BLaER1 treated with 17β-estradiol and CSF1 and Interleukin-3, amounts not matched to agents 10 nM and 100 nM (cell line): ENCODE data around the gene STK39.

Source experiments
- H3K27ac ChIP-seq, 11 experiments: shearing (Covaris generic); formaldehyde crosslinking; 2 replicates each; pipeline ENCODE4 v1.8.1; 2022
- H3K27me3 ChIP-seq, 11 experiments: shearing (Covaris generic); formaldehyde crosslinking; 2 replicates each; pipeline ENCODE4 v1.8.1; 2022
- H3K36me3 ChIP-seq, 11 experiments: shearing (Covaris generic); formaldehyde crosslinking; 2 replicates each; pipeline ENCODE4 v1.8.1; 2022
- H3K4me1 ChIP-seq, 10 experiments: shearing (Covaris generic); formaldehyde crosslinking; 2 replicates each; pipeline ENCODE4 v1.8.1; 2022
- H3K4me2 ChIP-seq, 11 experiments: shearing (Covaris generic); formaldehyde crosslinking; 2 replicates each; pipeline ENCODE4 v1.8.1; 2022
- H3K4me3 ChIP-seq, 10 experiments: shearing (Covaris generic); formaldehyde crosslinking; 2 replicates each; pipeline ENCODE4 v1.8.1; 2022
- H3K9ac ChIP-seq, 11 experiments: shearing (Covaris generic); formaldehyde crosslinking; 2 replicates each; pipeline ENCODE4 v1.8.1; 2022
- H3K9me3 ChIP-seq, 11 experiments: shearing (Covaris generic); formaldehyde crosslinking; replicated peaks in 1 of 11; 2 replicates each; pipeline ENCODE4 v1.8.1; 2022
- H4K20me1 ChIP-seq, 11 experiments: shearing (Covaris generic); formaldehyde crosslinking; 2 replicates each; pipeline ENCODE4 v1.8.1; 2022
- Cebpa-rat ChIP-seq, 11 experiments: shearing (Covaris generic); IDR thresholded peaks; 2 replicates each; pipeline ENCODE4 v1.8.1; 2022

The STK39 gene

GRCh38 chr2:168210895-168211570, 36.4 kb downstream of the STK39 start:
- H3K27me3 ChIP-seq = no peaks in the 10 kb centered on the region
- H3K4me2 ChIP-seq = peak overlapping the region; percentile 30 to 83 (median 56); a peak in 21 of 22 replicates
- TF ChIP-seq Cebpa-rat (IDR thresholded peaks at IDR 0.05) = peak in 6 of 11 experiments; percentile 21 to 89 (median 66); a peak in 10 of 22 replicates
- H3K36me3 ChIP-seq = peaks cover 0 to 97% (median 51%) of the 10 kb centered on the region in 11 experiments; a peak in 19 of 22 replicates
- H3K4me3 ChIP-seq = 0 out of 20 replicates have a peak overlapping the region, but pooled peaks of 1 of the 10 experiments have one; percentile 13
- H3K27ac ChIP-seq = peak overlapping the region in 10 of 11 experiments; percentile 40 to 78 (median 66); a peak in 18 of 22 replicates
- peaks cover 0 to 81% (median 51%) of the 10 kb centered on the region in 11 experiments; a peak in 19 of 22 replicates for H3K9me3 ChIP-seq
- H3K4me1 ChIP-seq = peaks cover 23 to 49% (median 30%) of the 10 kb centered on the region in 10 experiments
- H3K9ac ChIP-seq = peak overlapping the region in 4 of 11 experiments; percentile 14 to 44 (median 20); a peak in 2 of 22 replicates
- H4K20me1 ChIP-seq = no peaks in the 10 kb centered on the region

GRCh38 chr2:168210216-168210894, 37.0 kb downstream of the STK39 start:
- H3K4me1 ChIP-seq = peaks cover 23 to 49% (median 28%) of the 10 kb centered on the region in 10 experiments
- H4K20me1 ChIP-seq = no peaks in the 10 kb centered on the region
- H3K4me2 ChIP-seq = peak overlapping the region in 9 of 11 experiments; percentile 36 to 83 (median 66); a peak in 18 of 22 replicates
- peaks cover 0 to 97% (median 51%) of the 10 kb centered on the region in 11 experiments; a peak in 20 of 22 replicates for H3K36me3 ChIP-seq
- H3K27ac ChIP-seq = peak overlapping the region in 10 of 11 experiments; percentile 40 to 78 (median 66); a peak in 18 of 22 replicates
- peak overlapping the region in 3 of 11 experiments; percentile 14 to 44 (median 16); a peak in 3 of 22 replicates for H3K9ac ChIP-seq
- peak overlapping the region in 1 of 10 experiments; percentile 13; a peak in 2 of 20 replicates for H3K4me3 ChIP-seq
- H3K27me3 ChIP-seq = no peaks in the 10 kb centered on the region
- H3K9me3 ChIP-seq = peaks cover 0 to 87% (median 54%) of the 10 kb centered on the region in 11 experiments; a peak in 19 of 22 replicates
- TF ChIP-seq Cebpa-rat (IDR thresholded peaks at IDR 0.05) = no peak

GRCh38 chr2:168208652-168209051, 38.7 kb downstream of the STK39 start:
- H4K20me1 ChIP-seq = no peaks in the 10 kb centered on the region
- peaks cover 23 to 49% (median 28%) of the 10 kb centered on the region in 10 experiments for H3K4me1 ChIP-seq
- peak overlapping the region in 2 of 11 experiments; percentile 3 to 29; a peak in 2 of 22 replicates for H3K4me2 ChIP-seq
- H3K27me3 ChIP-seq = no peaks in the 10 kb centered on the region
- peaks cover 0 to 94% (median 56%) of the 10 kb centered on the region in 11 experiments; a peak in 20 of 22 replicates for H3K36me3 ChIP-seq
- H3K9ac ChIP-seq = no peak overlapping the region
- TF ChIP-seq Cebpa-rat (IDR thresholded peaks at IDR 0.05) = no peak
- H3K9me3 ChIP-seq = peaks cover 0 to 90% (median 68%) of the 10 kb centered on the region in 11 experiments; a peak in 19 of 22 replicates
- 0 out of 22 replicates have a peak overlapping the region, but pooled peaks of 1 of the 11 experiments have one; percentile 21 for H3K27ac ChIP-seq
- H3K4me3 ChIP-seq = no peak overlapping the region

GRCh38 chr2:168207851-168208250, 39.5 kb downstream of the STK39 start:
- peaks cover 0 to 95% (median 71%) of the 10 kb centered on the region in 11 experiments; a peak in 19 of 22 replicates for H3K9me3 ChIP-seq
- peaks cover 23 to 49% (median 28%) of the 10 kb centered on the region in 10 experiments for H3K4me1 ChIP-seq
- no peak overlapping the region for H3K27ac ChIP-seq
- H3K36me3 ChIP-seq = peaks cover 0 to 96% (median 62%) of the 10 kb centered on the region in 11 experiments; a peak in 20 of 22 replicates
- H3K27me3 ChIP-seq = no peaks in the 10 kb centered on the region
- H3K4me2 ChIP-seq = 0 out of 22 replicates have a peak overlapping the region, but pooled peaks of 2 of the 11 experiments have one; percentile 4
- H4K20me1 ChIP-seq = no peaks in the 10 kb centered on the region
- no peak overlapping the region for H3K9ac ChIP-seq
- no peak for TF ChIP-seq Cebpa-rat (IDR thresholded peaks at IDR 0.05)
- H3K4me3 ChIP-seq = no peak overlapping the region

- Histone ChIP-seq H3K27ac (no peak overlapping the region), H3K9me3 (peaks cover 0 to 58% (median 53%) of the 10 kb centered on the region in 11 experiments; a peak in 19 of 22 replicates), H3K4me1 (peaks cover 17 to 38% (median 26%) of the 10 kb centered on the region in 10 experiments; a peak in 19 of 20 replicates), H3K4me2 (no peak overlapping the region), H3K9ac (no peak overlapping the region), H3K4me3 (no peak overlapping the region), H3K27me3 (no peaks in the 10 kb centered on the region), H4K20me1 (no peaks in the 10 kb centered on the region), H3K36me3 (peaks cover 0 to 71% (median 53%) of the 10 kb centered on the region in 11 experiments; a peak in 20 of 22 replicates)
- no peak for TF ChIP-seq Cebpa-rat (IDR thresholded peaks at IDR 0.05)
Observed at GRCh38 chr2:168203762-168204693, 43.4 kb downstream of the STK39 start.

- TF ChIP-seq Cebpa-rat (IDR thresholded peaks at IDR 0.05) = no peak
- peaks cover 9 to 57% (median 39%) of the 10 kb centered on the region in 10 experiments; a peak in 19 of 20 replicates for H3K4me1 ChIP-seq
- peaks cover 0 to 35% (median 29%) of the 10 kb centered on the region in 11 experiments; a peak in 19 of 22 replicates for H3K9me3 ChIP-seq
- H3K4me2 ChIP-seq = peak overlapping the region in 10 of 11 experiments; percentile 5 to 48 (median 28); a peak in 14 of 22 replicates
- H3K36me3 ChIP-seq = peaks cover 0 to 56% (median 31%) of the 10 kb centered on the region in 11 experiments; a peak in 20 of 22 replicates
- H3K27me3 ChIP-seq = no peaks in the 10 kb centered on the region
- no peak overlapping the region for H3K4me3 ChIP-seq
- H3K27ac ChIP-seq = peak overlapping the region in 3 of 11 experiments; percentile 9 to 17 (median 15); a peak in 1 of 22 replicates
- H3K9ac ChIP-seq = no peak overlapping the region
- no peaks in the 10 kb centered on the region for H4K20me1 ChIP-seq
Observed at GRCh38 chr2:168201584-168202116, 45.7 kb downstream of the STK39 start.

- peaks cover 0 to 55% (median 25%) of the 10 kb centered on the region in 11 experiments; a peak in 19 of 22 replicates for H3K36me3 ChIP-seq
- H3K4me3 ChIP-seq = no peak overlapping the region
- peak overlapping the region in 10 of 11 experiments; percentile 5 to 48 (median 28); a peak in 13 of 22 replicates for H3K4me2 ChIP-seq
- peaks cover 0 to 29% (median 23%) of the 10 kb centered on the region in 11 experiments; a peak in 19 of 22 replicates for H3K9me3 ChIP-seq
- H3K27ac ChIP-seq = peak overlapping the region in 1 of 11 experiments; percentile 17; a peak in 1 of 22 replicates
- H3K27me3 ChIP-seq = no peaks in the 10 kb centered on the region
- H3K4me1 ChIP-seq = peaks cover 9 to 63% (median 45%) of the 10 kb centered on the region in 10 experiments; a peak in 19 of 20 replicates
- no peak for TF ChIP-seq Cebpa-rat (IDR thresholded peaks at IDR 0.05)
- H3K9ac ChIP-seq = no peak overlapping the region
- H4K20me1 ChIP-seq = no peaks in the 10 kb centered on the region; a peak in 1 of 22 replicates
Observed at GRCh38 chr2:168200930-168201583, 46.3 kb downstream of the STK39 start.
